ENCODE data around the gene ENKUR. TPM values are rescaled to one million over a fixed set of nuclear protein-coding genes. Genes with fewer than 3 reads are reported as not detected.
A peak's percentile ranks its signal among the peaks of the same experiment; 100 is the strongest.

The ENKUR gene
- total and polyA plus RNA-seq, 2 experiments from 2014 or later = 0.11 TPM; not detected in 1

DNA sequence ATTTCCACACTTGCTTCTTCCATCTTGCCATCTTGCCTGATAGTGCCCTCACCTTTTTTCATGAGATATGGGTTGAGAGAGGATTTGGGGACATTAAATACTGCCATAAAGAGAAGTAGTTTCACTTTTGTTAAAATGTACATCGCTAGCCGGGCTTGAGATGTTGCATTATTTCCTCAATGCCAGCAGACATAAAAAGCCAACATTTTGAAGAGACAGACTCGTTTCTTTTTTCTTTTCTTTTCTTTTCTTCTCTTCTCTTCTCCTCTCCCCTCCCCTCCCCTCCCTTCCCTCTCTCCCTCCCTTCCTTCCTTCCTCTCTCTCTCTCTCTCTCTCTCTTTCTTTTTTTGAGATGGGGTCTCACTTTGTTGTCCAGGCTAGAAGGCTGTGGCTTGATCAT lies 17.9 kb downstream of the ENKUR start:
- H3K27ac ChIP-seq = no peak overlapping the region
- H3K4me3 ChIP-seq = no peak overlapping the region
- WGBS, 2 experiments (ENCODE audit: low coverage in 1 of 2, low lambda C conversion rate in 2 of 2, missing lambda C conversion rate in 2 of 2) = 70 to 97% methylated on average over 2 to 3 of the region's 3 CpGs
- no peak overlapping the region for H3K9ac ChIP-seq
- H3K4me2 ChIP-seq (ENCODE audit: unreplicated experiment) = no peak overlapping the region
- no peak overlapping the region for H2AFZ ChIP-seq
- no peaks in the 10 kb centered on the region for H3K9me2 ChIP-seq (ENCODE audit: insufficient read depth)
- H3K4me1 ChIP-seq (ENCODE audit: insufficient read depth) = no peaks in the 10 kb centered on the region
- no peaks in the 10 kb centered on the region for H3F3A ChIP-seq (ENCODE audit: insufficient read depth)
- TF ChIP-seq EZH2phosphoT487 (IDR thresholded peaks at IDR 0.05; ENCODE audit: insufficient read depth, low read depth) = no peak
- TF ChIP-seq EZH2 (IDR thresholded peaks at IDR 0.05; ENCODE audit: insufficient read depth, poor library complexity, severe bottlenecking) = no peak
- no peak for DNase-seq
- H3K36me3 ChIP-seq (ENCODE audit: low read depth) = no peaks in the 10 kb centered on the region
- H3K9me3 ChIP-seq (ENCODE audit: low read depth) = no peaks in the 10 kb centered on the region
- no peaks in the 10 kb centered on the region for H4K20me1 ChIP-seq (ENCODE audit: insufficient read depth)
- no peaks in the 10 kb centered on the region for H3K79me2 ChIP-seq (ENCODE audit: insufficient read depth)
- in situ Hi-C loops (cut with MboI) = no loop called here
- H3K27me3 ChIP-seq (replicated peaks; ENCODE audit: insufficient read depth) = no peaks in the 10 kb centered on the region

DNA sequence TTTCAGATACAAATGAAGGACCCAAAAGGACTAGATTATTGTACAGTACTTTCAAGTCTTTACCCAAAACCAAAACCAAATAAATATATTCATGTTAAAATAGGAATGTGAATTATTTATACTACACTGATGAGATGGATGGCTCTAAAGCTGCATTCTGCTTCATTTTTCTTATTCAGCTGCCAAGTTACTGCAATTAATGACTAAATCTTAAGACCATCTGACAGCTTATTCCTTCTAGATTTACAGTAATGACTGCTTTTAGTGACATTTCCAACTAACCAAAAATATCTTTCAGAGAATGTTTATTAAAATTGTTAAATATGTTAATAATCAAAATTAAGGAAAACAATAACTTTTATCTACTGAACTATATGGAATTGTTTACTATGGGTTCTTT lies 20.9 kb downstream of the ENKUR start:
- in situ Hi-C loops (cut with MboI) = no loop called here
- H3K9me2 ChIP-seq (ENCODE audit: insufficient read depth) = no peaks in the 10 kb centered on the region
- no peaks in the 10 kb centered on the region for H3K9me3 ChIP-seq (ENCODE audit: low read depth)
- no peaks in the 10 kb centered on the region for H3K4me1 ChIP-seq (ENCODE audit: insufficient read depth)
- H3K9ac ChIP-seq = no peak overlapping the region
- no peak overlapping the region for H3K4me2 ChIP-seq (ENCODE audit: unreplicated experiment)
- H2AFZ ChIP-seq = no peak overlapping the region
- H3F3A ChIP-seq (ENCODE audit: insufficient read depth) = no peaks in the 10 kb centered on the region
- H3K27me3 ChIP-seq (replicated peaks; ENCODE audit: insufficient read depth) = no peaks in the 10 kb centered on the region
- no peak overlapping the region for H3K4me3 ChIP-seq
- no peak overlapping the region for H3K27ac ChIP-seq
- no peak for DNase-seq
- TF ChIP-seq EZH2phosphoT487 (IDR thresholded peaks at IDR 0.05; ENCODE audit: insufficient read depth, low read depth) = no peak
- no peak for TF ChIP-seq EZH2 (IDR thresholded peaks at IDR 0.05; ENCODE audit: insufficient read depth, poor library complexity, severe bottlenecking)
- H3K36me3 ChIP-seq (ENCODE audit: low read depth) = no peaks in the 10 kb centered on the region
- H4K20me1 ChIP-seq (ENCODE audit: insufficient read depth) = no peaks in the 10 kb centered on the region
- no peaks in the 10 kb centered on the region for H3K79me2 ChIP-seq (ENCODE audit: insufficient read depth)

DNA sequence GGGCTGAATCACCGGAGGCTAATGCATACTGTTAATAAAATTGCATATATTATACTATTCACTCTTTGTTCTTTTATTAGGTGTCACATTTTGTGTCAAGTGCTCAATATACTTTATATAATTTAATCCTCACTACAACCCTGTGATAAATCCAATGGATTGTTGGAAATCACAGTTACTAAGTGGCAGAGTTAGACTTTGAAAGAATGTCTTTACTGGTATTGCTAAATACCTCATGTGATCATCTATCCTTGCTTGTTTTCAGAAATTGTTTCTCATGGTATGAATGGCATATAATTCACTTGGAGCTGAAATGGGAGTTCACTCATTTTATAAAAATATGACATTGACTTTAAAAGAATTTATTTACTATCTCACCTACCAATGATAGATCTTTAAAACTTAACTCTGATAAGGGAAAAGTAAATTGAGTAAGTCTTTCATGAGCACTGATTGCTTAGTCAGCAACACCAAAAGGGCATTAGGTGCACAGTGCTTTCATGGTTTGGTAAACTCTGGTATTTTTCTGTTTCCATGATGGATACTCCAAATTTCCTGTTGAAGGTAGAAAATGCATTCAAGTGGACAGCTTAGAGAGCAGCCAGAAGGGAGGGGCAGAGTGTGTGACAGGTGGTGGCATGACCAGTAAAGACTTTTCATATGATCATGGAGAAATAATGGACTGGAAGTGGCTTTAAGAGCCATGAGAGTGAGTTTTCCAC lies 22.6 kb downstream of the ENKUR start:
- in situ Hi-C loops (cut with MboI) = no loop called here

GRCh38 chr10:24992512-24993133 lies 23.3 kb downstream of the ENKUR start:
- Histone ChIP-seq H3K27ac (no peak overlapping the region), H3F3A (ENCODE audit: insufficient read depth) (no peaks in the 10 kb centered on the region), H3K4me1 (ENCODE audit: insufficient read depth) (no peaks in the 10 kb centered on the region), H3K27me3 (replicated peaks; ENCODE audit: insufficient read depth) (no peaks in the 10 kb centered on the region), H3K4me3 (no peak overlapping the region), H3K79me2 (ENCODE audit: insufficient read depth) (no peaks in the 10 kb centered on the region), H3K4me2 (ENCODE audit: unreplicated experiment) (no peak overlapping the region), H3K36me3 (ENCODE audit: low read depth) (no peaks in the 10 kb centered on the region), H2AFZ (no peak overlapping the region), H3K9me3 (ENCODE audit: low read depth) (no peaks in the 10 kb centered on the region), H3K9ac (no peak overlapping the region), H4K20me1 (ENCODE audit: insufficient read depth) (no peaks in the 10 kb centered on the region), H3K9me2 (ENCODE audit: insufficient read depth) (no peaks in the 10 kb centered on the region)
- WGBS, 2 experiments (ENCODE audit: low coverage in 1 of 2, low lambda C conversion rate in 2 of 2, missing lambda C conversion rate in 2 of 2) = 88 to 100% methylated on average over 3 of the region's 3 CpGs
- in situ Hi-C loops (cut with MboI) = no loop called here
- no peak for TF ChIP-seq EZH2 (IDR thresholded peaks at IDR 0.05; ENCODE audit: insufficient read depth, poor library complexity, severe bottlenecking)
- no peak for TF ChIP-seq EZH2phosphoT487 (IDR thresholded peaks at IDR 0.05; ENCODE audit: insufficient read depth, low read depth)
- no peak for DNase-seq

More for the DNA sequence above, 22.6 kb downstream of the ENKUR start:
- H3K27me3 ChIP-seq (replicated peaks; ENCODE audit: insufficient read depth) = no peaks in the 10 kb centered on the region
- H3K4me2 ChIP-seq (ENCODE audit: unreplicated experiment) = no peak overlapping the region
- H3K4me1 ChIP-seq (ENCODE audit: insufficient read depth) = no peaks in the 10 kb centered on the region
- 94 to 100% methylated on average over 1 of the region's 1 CpG for WGBS, 2 experiments (ENCODE audit: low coverage in 1 of 2, low lambda C conversion rate in 2 of 2, missing lambda C conversion rate in 2 of 2)
- H3K4me3 ChIP-seq = no peak overlapping the region
- H3K9me3 ChIP-seq (ENCODE audit: low read depth) = no peaks in the 10 kb centered on the region
- H2AFZ ChIP-seq = no peak overlapping the region
- H3K9ac ChIP-seq = no peak overlapping the region
- H3K79me2 ChIP-seq (ENCODE audit: insufficient read depth) = no peaks in the 10 kb centered on the region
- DNase-seq = peak; percentile 12
- H3K36me3 ChIP-seq (ENCODE audit: low read depth) = no peaks in the 10 kb centered on the region
- H3F3A ChIP-seq (ENCODE audit: insufficient read depth) = no peaks in the 10 kb centered on the region
- no peak for TF ChIP-seq EZH2phosphoT487 (IDR thresholded peaks at IDR 0.05; ENCODE audit: insufficient read depth, low read depth)
- TF ChIP-seq EZH2 (IDR thresholded peaks at IDR 0.05; ENCODE audit: insufficient read depth, poor library complexity, severe bottlenecking) = no peak
- H3K9me2 ChIP-seq (ENCODE audit: insufficient read depth) = no peaks in the 10 kb centered on the region
- H3K27ac ChIP-seq = no peak overlapping the region
- no peaks in the 10 kb centered on the region for H4K20me1 ChIP-seq (ENCODE audit: insufficient read depth)
